Sigmoid colon (tissue), 7 donors: ENCODE measurements around the gene RGS14. TPM values are rescaled to one million over a fixed set of nuclear protein-coding genes. Genes with fewer than 3 reads are reported as not detected.

Source experiments
- DNase-seq: peaks from one replicate; pipeline ENCODE4 v3.0.0-alpha.2; 2019
- H3K27ac ChIP-seq, 4 donors: fragments of 200-600 bp; sonication (generic); one replicate each; pipeline ENCODE4 v1.5.1; 2016 to 2019; ENCODE audit warnings: mild to moderate bottlenecking in 1 of 4
- H3K27me3 ChIP-seq, 3 donors: fragments of 200-600 bp; sonication (generic); one replicate each; pipeline ENCODE4 v1.5.1; 2019; ENCODE audit warnings: mild to moderate bottlenecking in 1 of 3
- H3K36me3 ChIP-seq, 4 donors: fragments of 200-600 bp; sonication (generic); one replicate each; pipeline ENCODE4 v1.5.1; 2016 to 2019
- H3K4me1 ChIP-seq, 4 donors: fragments of 200-600 bp; sonication (generic); one replicate each; pipeline ENCODE4 v1.5.1; 2017 to 2019
- H3K4me3 ChIP-seq, 4 donors: fragments of 200-600 bp; sonication (generic); one replicate each; pipeline ENCODE4 v1.5.1; 2017 to 2019; ENCODE audit warnings: mild to moderate bottlenecking in 2 of 4, moderate library complexity in 1 of 4
- H3K9me3 ChIP-seq, 4 donors: fragments of 200-600 bp in 3 of 4; sonication (generic) in 3 of 4; one replicate each; pipeline versions ENCODE4 v1.5.1 to v1.6.1; 2013 to 2019
- CTCF ChIP-seq, 4 experiments: fragments of 450-650 bp in 3 of 4; fragments of 200-600 bp in 1 of 4; IDR thresholded peaks; one replicate each; pipeline ENCODE4 v1.5.1; 2016 to 2019; ENCODE audit warnings: antibody characterized with exemption in 4 of 4, mild to moderate bottlenecking in 3 of 4, moderate library complexity in 2 of 4
- EP300 ChIP-seq, 4 donors: sonication (generic); formaldehyde crosslinking; IDR thresholded peaks; one replicate each; pipeline ENCODE4 v1.6.1; 2017; ENCODE audit warnings: antibody characterized with exemption in 4 of 4
- POLR2A ChIP-seq, 2 donors: fragments of 450-650 bp; IDR thresholded peaks; one replicate each; pipeline ENCODE4 v1.6.1; 2016; ENCODE audit warnings: antibody characterized with exemption in 2 of 2, mild to moderate bottlenecking in 2 of 2, moderate library complexity in 2 of 2
- POLR2AphosphoS5 ChIP-seq, 4 donors: sonication (generic); formaldehyde crosslinking; IDR thresholded peaks; one replicate each; pipeline ENCODE4 v1.6.1; 2017; ENCODE audit warnings: antibody characterized with exemption in 4 of 4
- WGBS, 2 donors: extraction: QIAGEN DNeasy Blood & Tissue Kit; methylation state at CpG; one replicate each; pipeline ENCODE4 v1.1.7; 2013; 5-methylcytosine and 5-hydroxymethylcytosine counted together
- intact Hi-C: fragments of 100-400 bp; cut with DNase I; formaldehyde crosslinking; loops from one replicate; pipeline ENCODE4 v1.15.1; 2023
- polyA plus RNA-seq, 3 donors: library from polyadenylated mRNA; stranded (reverse); fragments of 200-250 nt; gene quantifications; one replicate each; pipeline ENCODE4 v1.2.3, GENCODE V29; 2013
- total RNA-seq, 4 donors: library from RNA; depleted of rRNA; stranded (reverse); fragments of >200 nt; gene quantifications; one replicate each; pipeline ENCODE4 v1.1.0, GENCODE V29; 2016
- donor health status: healthy with polysubstance abuse.
- donor health status: Bipolar disorder and iron deficiency.
- donor health status: healthy.

The RGS14 gene
- total and polyA plus RNA-seq, 7 donors: 9.6 to 26.6 (median 16.2) TPM

DNA sequence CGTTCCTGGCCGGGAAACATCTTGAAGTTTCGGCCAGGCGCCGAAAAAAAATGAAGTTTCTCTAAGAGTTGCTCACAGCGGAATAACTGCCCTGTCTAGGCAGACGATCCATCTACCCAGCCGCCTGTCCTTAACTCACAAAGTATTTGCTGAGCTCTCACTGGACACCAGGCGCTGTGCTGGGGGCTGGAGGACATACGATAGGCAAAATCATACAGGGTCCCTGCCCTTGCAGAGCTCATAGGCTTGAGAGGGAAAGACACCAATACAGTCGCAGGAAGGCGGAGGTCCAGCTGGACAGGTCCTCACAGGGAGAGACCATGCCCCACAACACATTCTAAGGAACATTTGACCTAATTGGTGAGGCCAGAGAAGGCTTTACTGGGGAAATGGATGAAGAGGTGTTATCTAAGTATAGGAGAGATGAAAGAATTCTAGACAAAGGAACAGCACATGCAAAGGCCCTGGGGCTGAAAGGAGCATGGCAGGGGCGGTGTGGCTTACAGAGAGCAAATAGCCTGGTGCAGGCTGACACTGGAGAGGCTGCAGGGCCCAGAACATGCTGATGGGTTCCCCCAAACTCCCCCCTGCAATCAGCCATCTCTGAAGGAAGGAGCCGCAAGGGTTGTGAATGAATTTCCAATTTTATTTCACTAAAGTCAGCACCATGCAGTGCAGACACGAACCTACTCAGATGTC is 44.0 kb upstream of the RGS14 start:
- Histone ChIP-seq H3K27ac (no peak overlapping the region), H3K36me3 (peaks cover 0 to 4% (median 0%) of the 10 kb centered on the region in 4 donors), H3K9me3 (no peaks in the 10 kb centered on the region), H3K4me1 (peaks cover 0 to 30% (median 24%) of the 10 kb centered on the region in 4 donors), H3K4me3 (no peak overlapping the region), H3K27me3 (no peaks in the 10 kb centered on the region)
- DNase-seq: no peak
- TF ChIP-seq CTCF (IDR thresholded peaks at IDR 0.05): no peak
- TF ChIP-seq POLR2AphosphoS5 (IDR thresholded peaks at IDR 0.05): no peak
- TF ChIP-seq POLR2A (IDR thresholded peaks at IDR 0.05): no peak
- TF ChIP-seq EP300 (IDR thresholded peaks at IDR 0.05): no peak
- 89 to 92% methylated on average over 15 of the region's 15 CpGs for WGBS, 2 donors
- intact Hi-C loops: loop anchor here (2.0 to 10.0 kb wide), 4 partner anchors 37 to 201 kb away; partner anchors contain the start of genes DDX41 and LMAN2

DNA sequence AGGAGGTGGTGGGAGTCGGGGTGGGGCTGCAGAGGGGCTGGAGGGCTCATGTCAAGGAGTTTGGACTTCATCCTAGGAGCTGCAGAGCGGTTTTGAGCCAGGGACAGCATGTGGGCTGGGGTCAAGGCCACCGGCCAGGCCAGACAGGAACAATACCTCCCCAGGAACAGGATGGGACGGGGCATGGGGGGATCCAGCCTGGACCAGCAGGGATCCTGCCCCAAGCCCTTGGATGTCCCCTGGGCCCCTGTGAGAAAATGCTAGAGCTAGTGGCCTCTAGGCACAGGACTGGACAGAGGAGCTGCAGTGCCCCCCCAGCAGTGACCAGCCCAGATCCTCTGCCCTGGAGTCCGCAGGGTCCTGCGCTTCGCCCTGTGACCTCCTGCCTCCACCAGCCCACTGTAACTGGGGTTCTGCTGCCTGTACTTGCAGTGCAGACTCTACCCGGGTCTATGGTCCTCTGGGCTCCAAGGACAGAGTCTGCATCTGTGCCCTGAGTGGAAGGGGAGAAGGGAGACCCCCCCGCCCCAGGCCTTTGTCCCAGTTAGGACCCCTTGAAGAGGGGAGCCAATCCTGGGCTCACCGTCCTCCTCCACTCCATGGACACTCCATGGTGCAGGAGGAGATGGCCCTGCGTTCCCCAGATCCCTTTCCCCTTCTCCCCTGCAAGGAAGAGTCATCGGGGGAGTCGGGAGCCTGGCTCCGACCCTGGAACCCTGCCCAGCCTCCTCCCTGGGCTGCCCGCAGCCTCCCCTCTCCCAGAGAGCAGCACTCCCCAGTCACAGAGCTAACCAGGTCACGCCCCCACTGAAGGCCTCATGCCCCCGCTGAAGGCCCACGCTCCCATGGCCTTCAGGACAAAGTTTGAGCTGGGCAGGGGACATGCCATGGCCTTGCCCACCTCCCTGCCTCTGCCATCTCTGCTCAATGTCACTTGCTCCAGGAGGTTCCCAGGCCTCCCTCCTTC is 43.1 kb upstream of the RGS14 start:
- WGBS, 2 donors: 92 to 93% methylated on average over 18 of the region's 18 CpGs
- TF ChIP-seq CTCF (IDR thresholded peaks at IDR 0.05): no peak
- TF ChIP-seq POLR2A (IDR thresholded peaks at IDR 0.05): no peak
- no peak for TF ChIP-seq EP300 (IDR thresholded peaks at IDR 0.05)
- TF ChIP-seq POLR2AphosphoS5 (IDR thresholded peaks at IDR 0.05): no peak

GRCh38 chr5:177315411-177315810 is 42.3 kb upstream of the RGS14 start:
- no peaks in the 10 kb centered on the region for H3K27me3 ChIP-seq
- peaks cover 0 to 26% (median 20%) of the 10 kb centered on the region in 4 donors for H3K4me1 ChIP-seq
- TF ChIP-seq CTCF (IDR thresholded peaks at IDR 0.05): no peak
- TF ChIP-seq POLR2A (IDR thresholded peaks at IDR 0.05): no peak
- TF ChIP-seq POLR2AphosphoS5 (IDR thresholded peaks at IDR 0.05): no peak
- no peak for TF ChIP-seq EP300 (IDR thresholded peaks at IDR 0.05)
- intact Hi-C loops: loop anchor here (10.0 kb wide), 1 partner anchor 199 kb away; the partner anchor contains the start of gene DDX41
- H3K36me3 ChIP-seq: peaks cover 0 to 4% (median 0%) of the 10 kb centered on the region in 4 donors
- no peak overlapping the region for H3K4me3 ChIP-seq
- 95 to 96% methylated on average over 7 of the region's 7 CpGs for WGBS, 2 donors
- H3K9me3 ChIP-seq: no peaks in the 10 kb centered on the region
- DNase-seq: no peak
- H3K27ac ChIP-seq: no peak overlapping the region

More for the DNA sequence above, 43.1 kb upstream of the RGS14 start:
- Histone ChIP-seq H3K36me3 (peaks cover 0 to 4% (median 0%) of the 10 kb centered on the region in 4 donors), H3K4me3 (no peak overlapping the region), H3K27ac (no peak overlapping the region), H3K9me3 (no peaks in the 10 kb centered on the region), H3K4me1 (peaks cover 0 to 30% (median 20%) of the 10 kb centered on the region in 4 donors), H3K27me3 (no peaks in the 10 kb centered on the region)
- DNase-seq: no peak
- intact Hi-C loops: loop anchor here (5.0 to 10.0 kb wide), 3 partner anchors 53 to 200 kb away; partner anchors contain the start of gene DDX41

- peaks cover 0 to 4% (median 1%) of the 10 kb centered on the region in 4 donors for H3K36me3 ChIP-seq
- no peaks in the 10 kb centered on the region for H3K27me3 ChIP-seq
- DNase-seq: no peak
- TF ChIP-seq EP300 (IDR thresholded peaks at IDR 0.05) (no peak), POLR2A (IDR thresholded peaks at IDR 0.05) (no peak)
- 76 to 94% methylated on average over 3 of the region's 3 CpGs for WGBS, 2 donors
- no peak overlapping the region for H3K27ac ChIP-seq
- H3K9me3 ChIP-seq: no peaks in the 10 kb centered on the region
- H3K4me3 ChIP-seq: no peak overlapping the region
- peaks cover 0 to 20% (median 16%) of the 10 kb centered on the region in 4 donors for H3K4me1 ChIP-seq
- intact Hi-C loops: loop anchor here (10.0 kb wide), 1 partner anchor 199 kb away; the partner anchor contains the start of gene DDX41
These were observed 41.7 kb upstream of the RGS14 start for GRCh38 chr5:177316005-177316404.
